DMS 273 treated with DMSO at 0.1 percent for 48 hours (cell line): Measurements from ENCODE around the gene SAMD4A.

Experiments used
- DNase-seq: peaks from one replicate; lab custom pipeline; 2025; lab: John Stamatoyannopoulos, UW

SAMD4A gene

DNA sequence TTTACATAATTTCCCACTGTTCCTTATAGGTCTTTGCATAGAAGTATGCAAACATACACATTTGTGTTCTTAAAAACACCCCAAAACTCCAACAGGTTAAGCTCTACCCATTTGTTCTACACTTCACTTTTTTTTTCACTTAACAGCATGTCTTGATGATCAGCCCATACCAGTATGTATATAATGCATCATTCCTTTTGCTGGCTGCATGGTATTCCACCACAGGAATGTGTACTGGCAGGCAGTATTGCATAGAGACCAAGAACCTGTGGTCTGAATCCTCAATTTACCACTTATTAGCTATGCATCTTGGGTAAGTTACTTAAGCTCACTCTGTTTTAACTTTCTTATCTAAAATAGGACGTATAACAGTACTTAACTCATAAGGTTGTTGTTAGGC lies 65.5 kb downstream of the SAMD4A start:
- DNase-seq: no peak

DNA sequence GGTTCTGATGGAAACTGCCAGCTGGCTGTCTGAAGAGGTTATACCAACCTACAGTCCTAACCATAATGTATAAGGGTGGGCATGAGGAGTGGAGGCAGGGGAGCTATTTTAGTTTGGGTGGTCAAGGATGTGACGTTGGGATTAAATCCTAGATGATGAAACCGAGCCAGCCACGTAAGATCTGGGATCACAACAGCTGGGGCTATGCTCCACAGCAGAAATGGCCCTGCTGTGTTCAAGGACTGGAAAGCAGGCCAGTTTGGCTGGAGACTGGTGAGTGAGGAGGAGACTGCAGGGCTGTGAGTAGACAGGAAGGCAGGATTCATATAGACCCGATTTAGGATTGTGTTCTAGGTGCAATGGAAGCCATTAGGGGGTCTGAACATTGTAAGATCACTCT lies 66.1 kb downstream of the SAMD4A start:
- DNase-seq: no peak

DNA sequence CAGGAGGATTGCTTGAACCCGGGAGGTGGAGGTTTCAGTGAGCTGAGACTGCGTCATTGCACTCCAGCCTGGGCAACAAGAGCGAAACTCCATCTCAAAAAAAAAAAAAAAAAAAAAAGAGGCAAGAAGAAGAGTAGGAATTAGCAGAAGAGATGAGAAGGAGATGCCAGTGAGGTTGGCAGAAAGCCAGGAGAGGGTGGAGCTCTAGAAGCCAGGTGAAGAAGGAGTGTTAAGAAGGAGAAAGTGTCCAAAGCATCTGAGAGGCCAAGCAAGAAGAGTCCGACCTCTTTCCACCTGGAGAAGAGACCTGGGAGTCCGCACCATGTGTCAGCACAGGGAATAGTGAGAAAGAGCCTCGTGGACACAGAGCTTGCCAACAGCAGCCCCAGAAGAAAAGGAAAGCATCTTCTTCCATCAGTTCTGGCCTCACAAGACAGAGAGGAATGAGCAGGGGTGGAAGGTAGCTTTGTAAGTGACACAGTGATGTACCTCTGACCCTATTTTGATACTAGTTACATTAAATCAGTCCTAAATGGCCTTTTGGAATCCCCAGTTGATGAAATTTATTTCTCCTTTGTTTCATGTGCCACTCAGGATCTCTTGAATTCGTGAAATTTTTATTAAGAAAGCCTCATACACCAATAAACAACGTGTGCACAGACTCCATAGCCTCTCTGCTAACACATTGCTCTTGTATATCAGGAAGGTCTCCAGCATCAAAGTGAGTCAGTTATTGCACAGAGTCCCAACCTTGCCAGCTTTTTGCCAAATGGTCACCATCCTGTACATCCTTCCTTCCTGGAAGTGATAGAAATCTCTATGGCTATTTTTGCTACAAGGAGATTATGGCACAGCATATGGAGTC lies 70.6 kb downstream of the SAMD4A start:
- no peak for DNase-seq

DNA sequence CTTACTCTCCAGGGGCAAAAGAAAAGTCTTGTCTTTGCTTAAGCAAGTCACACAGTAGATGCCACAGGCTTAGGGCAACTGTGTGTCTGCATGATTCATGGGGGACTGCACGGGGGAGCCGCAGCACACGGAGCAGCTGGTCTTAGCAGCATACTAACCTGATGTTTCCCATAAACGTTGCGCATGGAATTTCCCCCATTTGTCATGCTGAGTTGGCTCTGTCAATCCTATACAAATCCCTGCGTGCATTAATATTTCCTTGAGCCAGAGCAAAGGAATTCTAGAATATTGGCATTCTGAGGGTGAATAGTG lies 71.2 kb downstream of the SAMD4A start:
- DNase-seq: no peak

DNA sequence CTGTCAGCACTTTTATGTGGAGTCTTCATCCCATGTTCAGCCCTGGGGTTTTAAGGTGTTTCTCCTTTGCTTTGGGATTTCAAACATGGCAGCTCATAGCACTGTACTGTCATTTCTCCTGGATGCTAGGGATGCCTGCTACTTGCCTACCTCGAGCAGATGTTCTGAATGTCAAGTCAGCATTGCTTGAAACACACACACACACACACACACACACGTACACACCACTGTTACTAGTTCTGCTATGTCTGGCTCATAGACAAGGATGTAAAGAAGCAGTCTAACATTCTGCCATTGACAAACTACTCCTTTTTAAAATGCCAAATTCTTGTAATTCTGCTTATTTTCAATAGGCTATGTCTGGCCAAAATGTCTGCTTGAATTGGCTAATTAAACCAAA lies 72.7 kb downstream of the SAMD4A start:
- DNase-seq: no peak

DNA sequence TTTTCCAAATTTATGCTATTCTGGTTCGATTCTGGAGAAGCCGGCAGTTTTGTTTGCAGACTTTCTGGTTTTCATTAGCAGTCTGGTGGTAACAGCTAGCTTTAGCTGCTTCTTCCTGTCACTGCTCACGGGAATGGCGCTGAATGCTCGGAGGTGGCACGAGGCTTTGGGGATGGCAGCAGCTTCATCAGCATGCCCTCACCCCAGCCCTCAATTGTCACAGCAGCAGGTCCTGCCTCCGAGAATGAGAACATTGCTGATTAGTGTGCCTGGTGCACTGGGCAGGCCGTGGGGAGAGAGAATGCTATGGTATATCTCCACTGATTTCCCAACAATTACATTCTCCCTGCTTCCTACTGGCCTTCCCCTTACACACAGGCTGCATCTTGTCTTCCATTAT lies 73.6 kb downstream of the SAMD4A start:
- DNase-seq: no peak

DNA sequence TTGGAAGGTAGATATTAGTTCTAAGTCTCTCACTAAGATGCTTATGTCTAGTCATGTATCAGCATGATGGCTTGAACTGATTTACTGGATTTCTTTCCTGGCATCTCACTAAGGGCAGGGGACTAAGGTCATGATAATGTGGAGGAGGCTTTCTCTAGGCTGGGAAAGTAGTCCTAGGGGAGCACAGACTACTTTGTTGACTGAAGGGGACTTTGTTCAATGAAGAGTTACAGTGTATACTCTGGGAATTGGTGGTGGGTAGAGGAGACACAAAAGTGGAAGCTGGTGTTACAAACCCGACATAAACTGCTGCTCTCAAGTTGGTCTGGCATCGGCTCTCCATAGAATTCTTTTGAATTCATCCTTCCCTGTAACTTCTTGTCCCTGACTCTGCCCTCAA lies 75.2 kb downstream of the SAMD4A start:
- no peak for DNase-seq

DNA sequence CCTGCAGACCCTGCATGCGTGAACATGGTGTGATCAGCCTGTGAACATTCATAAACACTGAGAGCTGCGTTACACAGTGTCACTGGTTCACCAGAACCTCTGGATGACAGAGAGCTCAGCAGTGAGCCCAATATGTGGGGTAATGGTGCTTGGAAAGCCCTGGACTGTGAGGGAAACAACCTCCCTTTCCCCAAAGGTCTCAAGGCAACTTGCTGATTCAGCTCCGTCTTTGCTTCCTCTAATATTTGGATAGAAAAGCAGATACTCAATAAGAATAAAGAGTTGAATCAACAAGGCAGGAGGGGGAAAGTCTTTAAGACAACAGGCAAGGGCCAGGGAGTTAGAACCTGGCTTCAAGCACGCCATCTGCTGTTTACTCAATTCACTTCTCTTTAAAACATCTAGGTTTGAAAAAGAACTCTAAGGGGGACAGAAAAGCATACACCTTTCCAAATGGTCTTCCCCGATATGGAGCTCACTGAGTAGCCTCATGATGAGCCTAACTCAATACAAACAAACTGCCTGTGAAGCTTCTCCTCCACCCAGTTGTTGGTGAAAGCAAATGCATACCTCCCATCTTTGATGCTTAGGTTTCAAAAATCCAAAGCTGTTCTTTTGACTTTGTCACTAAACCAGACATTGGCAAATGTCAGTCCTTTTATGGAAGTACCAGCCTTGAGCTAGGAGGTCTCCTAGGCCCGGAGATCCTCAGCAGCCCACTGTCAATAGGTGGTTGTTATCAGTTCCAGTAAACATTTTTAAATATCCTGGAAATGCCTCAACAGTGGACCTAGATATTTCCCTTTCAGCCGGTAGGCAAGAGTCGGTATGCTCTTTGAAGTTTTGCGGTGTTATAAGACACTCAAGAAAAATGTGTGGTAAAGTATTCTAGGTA lies 76.1 kb downstream of the SAMD4A start:
- DNase-seq: no peak

DNA sequence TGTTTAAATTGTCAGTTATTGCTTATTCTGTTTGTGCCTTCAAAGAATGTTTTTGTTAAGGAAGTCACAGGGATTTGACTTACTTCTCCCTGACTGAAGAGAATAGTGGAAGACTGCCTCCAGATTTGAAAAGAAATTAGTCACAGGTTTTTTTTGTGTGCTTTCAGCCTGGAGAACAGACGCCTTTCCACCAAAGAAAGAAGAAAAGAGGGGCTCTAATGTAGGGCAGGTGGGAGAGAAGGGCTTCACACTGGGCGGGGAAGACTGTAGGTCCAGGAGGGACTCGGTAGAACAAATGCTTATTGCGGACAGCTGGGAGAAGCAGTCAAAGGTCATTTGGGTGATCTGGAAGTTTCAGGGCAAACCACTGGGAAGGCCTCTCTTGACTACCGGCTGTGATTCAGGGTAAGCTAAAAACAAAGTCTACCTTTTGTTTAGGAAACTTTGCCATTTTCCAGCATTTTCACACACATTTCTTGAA lies 76.8 kb downstream of the SAMD4A start:
- no peak for DNase-seq

DNA sequence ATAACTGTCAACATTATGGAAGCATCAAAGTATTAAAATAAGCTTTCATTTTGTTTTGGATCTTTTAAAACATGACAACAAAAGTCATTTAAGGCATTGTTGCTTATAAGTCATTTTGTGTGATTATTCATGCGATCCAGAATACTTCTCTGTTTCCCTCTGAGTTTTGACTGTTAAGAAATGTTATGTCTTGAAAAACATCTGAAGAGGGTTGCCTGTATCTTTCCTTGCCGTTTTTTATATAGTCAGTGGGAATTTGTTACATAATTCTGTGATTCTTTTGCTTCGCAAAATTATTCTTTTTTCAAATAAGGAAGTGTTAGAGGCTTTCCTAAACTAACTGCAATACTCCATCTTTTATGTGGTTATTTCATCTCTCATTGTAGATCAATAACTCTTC lies 78.7 kb downstream of the SAMD4A start:
- no peak for DNase-seq

DNA sequence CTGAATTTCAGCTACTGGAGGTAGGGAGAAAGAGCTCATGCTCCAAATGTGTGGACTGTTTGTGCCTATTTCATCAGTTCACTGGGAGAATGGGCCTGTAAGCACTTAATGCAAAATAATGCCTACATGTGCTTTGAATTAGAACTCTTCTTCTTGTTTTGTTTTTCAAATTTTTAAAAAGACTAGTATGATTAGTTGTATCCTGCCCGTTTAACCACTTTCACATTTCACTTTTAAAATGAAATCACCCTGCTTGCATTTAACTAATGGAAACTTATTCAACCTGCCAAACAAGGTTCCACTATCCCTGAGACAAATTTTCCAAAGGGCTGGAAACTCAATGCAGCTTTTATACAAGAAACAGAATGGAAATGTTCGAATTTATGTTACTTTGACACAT lies 79.7 kb downstream of the SAMD4A start:
- DNase-seq: no peak

DNA sequence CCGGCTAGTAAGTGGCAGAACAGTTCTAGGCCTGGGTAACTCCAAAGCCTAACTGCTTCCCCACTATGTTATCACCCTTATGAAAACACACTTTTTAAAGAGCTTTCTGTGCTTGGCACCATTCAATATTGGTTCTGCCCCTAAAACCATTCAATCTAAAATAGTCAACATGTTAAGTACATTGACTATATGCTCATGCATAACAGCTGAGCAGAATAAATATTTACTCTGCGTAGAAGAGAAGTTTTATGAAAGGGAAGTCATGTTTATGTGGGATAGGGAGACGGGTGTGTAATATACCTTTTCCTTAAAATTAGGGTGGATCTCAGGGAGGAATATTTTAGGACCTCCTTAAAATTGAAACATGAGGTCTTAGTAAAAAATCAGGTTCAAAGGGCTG lies 80.5 kb downstream of the SAMD4A start:
- DNase-seq: no peak

DNA sequence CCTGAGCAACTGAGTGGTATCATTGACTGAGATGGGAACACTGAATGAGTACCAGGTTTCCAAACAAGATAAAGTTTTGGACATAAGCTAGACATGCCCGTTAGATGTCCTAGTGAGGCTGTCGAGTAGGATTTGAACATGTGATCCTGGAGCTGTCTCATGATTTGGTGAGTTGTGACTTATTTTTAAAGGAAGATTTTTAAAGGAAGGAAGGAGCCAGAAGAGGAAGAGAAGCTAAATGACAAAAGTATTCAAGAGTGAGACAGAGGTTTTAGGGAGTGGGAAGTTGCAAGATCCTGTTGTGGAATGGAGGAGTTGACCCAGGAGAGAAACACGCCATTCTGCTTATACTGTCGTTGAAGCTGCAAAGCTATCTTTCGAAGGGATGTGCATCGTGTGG lies 82.1 kb downstream of the SAMD4A start:
- no peak for DNase-seq

DNA sequence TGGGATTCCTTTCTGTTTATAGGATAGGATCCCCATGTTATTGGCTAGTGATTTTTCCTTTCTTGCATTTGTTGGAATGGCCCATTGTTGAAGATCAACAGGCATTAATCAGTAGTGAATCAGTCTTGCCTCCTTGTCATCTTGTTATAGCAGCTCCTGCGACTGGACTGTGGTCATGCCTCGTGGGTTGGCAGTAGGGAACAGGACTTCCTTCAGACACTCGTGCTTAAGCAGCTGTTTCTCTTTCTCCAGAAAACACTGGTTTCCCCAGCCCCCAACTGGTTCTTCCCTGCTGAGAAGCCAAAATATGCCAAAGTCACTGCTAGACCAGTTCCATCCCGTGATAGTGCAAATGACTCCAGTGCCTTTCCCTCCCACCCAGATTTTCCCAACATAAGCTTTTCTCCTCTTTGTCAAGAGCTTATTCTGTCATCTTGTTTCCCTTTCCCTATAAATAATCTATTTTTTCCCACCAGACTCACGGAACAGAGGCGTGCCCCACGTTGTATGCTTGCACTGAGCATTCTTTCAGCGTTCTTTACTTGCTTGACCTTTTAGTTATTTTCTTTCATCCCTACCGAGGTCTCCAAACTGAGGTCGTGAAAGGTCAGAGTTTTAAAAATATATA lies 83.5 kb downstream of the SAMD4A start:
- DNase-seq: no peak

DNA sequence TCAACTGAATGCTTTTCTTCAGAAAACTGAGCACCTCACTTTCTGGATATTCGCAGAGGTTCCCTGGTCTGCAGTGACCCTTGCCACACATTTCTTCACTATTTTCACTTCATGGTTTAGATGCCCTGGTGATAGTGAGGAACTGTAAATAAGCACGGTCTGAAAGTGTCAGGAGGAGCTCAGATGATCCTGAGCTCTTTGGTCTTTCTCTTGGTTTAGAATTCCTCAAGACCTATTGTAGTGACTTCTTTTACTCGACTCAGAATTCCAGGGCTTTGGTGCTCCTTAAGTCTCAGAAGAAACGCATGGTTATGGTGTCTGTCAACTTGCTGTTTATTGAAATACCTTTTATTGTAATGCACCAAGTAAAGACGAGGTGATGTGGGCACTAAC lies 84.0 kb downstream of the SAMD4A start:
- DNase-seq: no peak

DNA sequence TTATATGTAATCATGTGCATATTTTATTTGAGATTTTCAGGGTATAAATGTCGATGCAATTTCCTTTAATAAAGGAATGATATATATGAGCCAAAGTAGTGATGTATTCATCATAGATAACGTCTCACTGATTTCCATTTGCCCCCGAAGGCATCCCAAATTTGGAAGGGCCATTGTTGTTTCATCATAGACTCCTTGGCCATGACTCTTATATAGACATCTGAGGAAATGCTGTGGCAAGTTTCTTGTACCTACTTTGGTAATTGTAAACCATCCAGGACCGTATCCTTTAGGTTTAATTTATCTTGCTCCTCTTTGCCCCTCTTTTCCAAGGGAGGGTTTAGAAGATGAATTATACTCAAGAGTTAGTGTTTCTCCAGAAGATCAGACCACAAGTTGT lies 84.7 kb downstream of the SAMD4A start:
- no peak for DNase-seq

DNA sequence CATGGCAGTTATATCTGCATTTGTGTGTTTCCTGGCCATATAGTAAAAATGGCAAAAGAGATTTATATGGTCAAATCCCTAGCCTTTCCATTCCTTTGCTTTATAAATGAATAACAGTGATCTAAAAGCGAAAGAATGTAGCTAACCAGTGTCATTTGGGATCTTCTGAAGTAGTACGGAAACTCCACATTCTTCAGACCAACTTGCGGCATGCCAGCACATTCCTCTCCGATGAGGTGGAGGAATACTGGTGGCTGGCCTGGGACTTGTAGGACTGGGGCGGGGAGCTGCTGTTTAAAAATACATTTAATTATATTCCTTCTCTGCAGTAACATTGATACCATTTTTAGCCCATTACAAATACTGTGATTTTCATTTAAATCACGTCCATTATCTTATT lies 85.3 kb downstream of the SAMD4A start:
- DNase-seq: no peak

DNA sequence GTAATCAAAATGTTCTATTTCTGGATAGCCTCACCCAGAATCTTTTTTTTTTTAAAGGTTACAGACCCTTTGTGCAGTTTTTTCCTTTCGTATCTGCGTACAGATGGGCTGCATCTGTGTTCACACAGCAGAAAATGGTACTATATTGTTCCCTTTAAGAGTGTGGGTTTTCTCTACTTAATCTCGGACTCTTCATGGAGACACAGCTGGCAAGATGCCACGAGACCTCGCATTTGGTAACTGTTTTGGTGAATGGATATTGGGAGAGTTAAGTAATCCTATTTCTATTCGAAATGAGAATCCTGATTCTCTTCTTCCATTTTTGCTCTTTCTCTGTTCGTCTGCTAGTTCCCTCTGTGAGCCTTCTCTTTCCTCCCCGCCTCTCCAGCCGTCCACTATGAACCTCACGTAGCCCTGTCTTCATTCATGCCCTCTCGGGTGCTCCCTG lies 85.7 kb downstream of the SAMD4A start:
- no peak for DNase-seq

DNA sequence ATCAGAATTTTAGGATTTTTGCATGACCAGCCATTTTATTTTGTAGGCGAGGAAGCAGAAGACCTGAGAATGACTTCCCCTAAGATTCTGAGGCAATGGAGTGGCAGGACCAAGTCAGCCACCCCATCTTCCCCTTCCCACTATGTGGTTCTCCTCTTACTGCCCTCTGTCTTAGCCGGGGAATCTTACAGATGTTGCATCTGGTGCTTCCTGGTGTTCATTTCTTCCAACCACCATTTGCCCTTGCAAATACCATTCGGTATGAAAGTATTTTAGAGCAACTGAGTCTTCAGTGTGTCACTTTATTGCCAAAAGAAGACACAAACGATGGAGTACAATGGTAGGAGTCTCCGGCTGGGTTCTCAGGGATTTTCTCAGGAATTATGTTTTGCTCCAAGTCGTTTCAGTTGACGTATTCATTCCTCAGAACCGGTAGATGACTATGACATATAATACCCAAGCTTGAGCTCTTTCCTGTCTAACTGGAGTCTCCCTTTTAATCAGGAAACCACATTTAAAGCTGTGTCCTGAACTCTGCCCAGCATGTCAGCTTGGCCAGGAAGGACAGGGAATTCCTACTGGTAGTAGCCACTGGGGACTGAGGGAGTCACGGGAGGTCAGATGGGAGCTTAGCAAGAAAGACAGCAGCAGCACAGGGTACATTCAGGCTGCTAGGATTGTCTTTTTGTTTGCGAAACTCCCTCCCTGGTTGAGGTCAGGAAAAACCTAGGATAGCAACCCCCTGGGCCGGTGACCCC lies 87.0 kb downstream of the SAMD4A start:
- DNase-seq: no peak

DNA sequence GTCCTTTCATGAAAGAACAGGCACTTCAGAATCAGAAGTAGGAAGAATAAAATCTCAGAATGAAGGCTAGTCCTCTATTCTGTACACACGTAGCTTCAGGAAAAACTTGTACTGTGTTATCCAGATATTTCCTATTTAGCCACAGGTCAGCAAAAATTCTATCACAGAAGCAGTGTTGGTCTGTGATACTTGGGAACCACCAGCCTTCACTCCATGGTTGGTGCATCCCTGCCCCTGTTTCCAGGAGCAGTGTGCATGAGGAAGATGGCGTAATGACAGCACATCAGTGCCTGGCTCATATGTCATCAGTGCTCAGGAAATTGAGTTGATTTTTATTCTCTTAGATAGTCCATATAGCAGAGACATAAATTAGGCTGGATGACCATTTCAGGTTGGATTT lies 87.7 kb downstream of the SAMD4A start:
- DNase-seq: no peak

DNA sequence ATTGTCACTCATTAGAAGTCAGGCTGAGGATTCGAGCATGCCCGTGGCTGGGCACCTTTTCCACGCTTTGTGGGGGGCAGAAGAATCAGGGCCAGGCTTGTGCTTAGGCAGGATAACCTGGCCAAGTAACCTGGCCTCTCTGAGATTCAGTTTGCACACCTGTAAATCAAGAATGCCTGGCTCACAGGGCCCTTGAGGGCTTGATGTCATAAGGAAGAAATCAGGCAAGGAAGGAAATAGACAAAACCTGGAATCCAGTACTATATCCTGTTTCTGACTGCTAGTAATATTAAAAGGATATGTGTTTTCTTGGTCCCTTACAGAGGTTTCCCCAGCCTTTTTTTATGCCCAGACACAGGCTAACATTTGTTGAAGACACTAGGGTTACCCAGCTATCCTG lies 91.9 kb downstream of the SAMD4A start:
- no peak for DNase-seq

DNA sequence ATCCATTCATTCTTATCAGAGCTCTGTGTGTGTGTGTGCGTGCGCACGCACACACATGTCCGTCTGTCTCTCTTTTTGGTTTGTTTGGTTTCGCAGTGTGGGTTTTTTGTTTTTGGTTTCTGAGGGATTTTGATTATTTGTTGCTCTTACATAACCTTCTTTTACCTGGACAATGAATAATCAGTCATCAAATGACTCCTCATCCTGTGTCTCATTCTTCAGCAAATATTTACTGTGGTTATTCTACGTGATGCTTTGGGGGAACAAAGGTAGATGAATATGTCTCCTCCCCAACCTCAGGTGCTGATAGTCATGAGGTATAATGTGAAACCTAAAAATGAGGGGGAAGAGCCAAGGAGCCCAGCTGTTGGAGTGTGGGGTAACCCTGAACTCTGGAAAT lies 92.4 kb downstream of the SAMD4A start:
- no peak for DNase-seq
